HT-29 (cell line): ENCODE results near the gene FSTL4. TPM values are rescaled to one million over a fixed set of nuclear protein-coding genes. Genes with fewer than 3 reads are reported as not detected.
A peak's percentile ranks its signal among the peaks of the same experiment; 100 is the strongest.

ENCODE experiments used
- DNase-seq: peaks from one replicate; pipeline ENCODE4 v3.0.0-alpha.2; 2015; ENCODE audit warnings: low spot score
- total RNA-seq: library from RNA; depleted of rRNA; stranded (reverse); fragments of >200 nt; shearing (Covaris generic); gene quantifications from 2 replicates; pipeline ENCODE4 v1.2.3, GENCODE V29; 2014

Gene FSTL4
- total RNA-seq, 1 experiment from 2014 or later = 0.33 TPM

- no peak for DNase-seq
Observed at GRCh38 chr5:133430095-133430494, 182.2 kb downstream of the FSTL4 start.

GRCh38 chr5:133429046-133429445 is 183.3 kb downstream of the FSTL4 start:
- DNase-seq = no peak

- DNase-seq = no peak
Observed at GRCh38 chr5:133428072-133428660, 184.2 kb downstream of the FSTL4 start.

- no peak for DNase-seq
Observed at GRCh38 chr5:133427121-133427777, 185.1 kb downstream of the FSTL4 start.

- DNase-seq = no peak
Observed at GRCh38 chr5:133426264-133426663, 186.1 kb downstream of the FSTL4 start.

GRCh38 chr5:133425764-133426163 is 186.6 kb downstream of the FSTL4 start:
- DNase-seq = no peak

- DNase-seq = no peak
Observed at GRCh38 chr5:133425222-133425621, 187.1 kb downstream of the FSTL4 start.

- DNase-seq = peak; percentile 59
Observed at GRCh38 chr5:133423618-133424282, 188.6 kb downstream of the FSTL4 start.

- no peak for DNase-seq
Observed at GRCh38 chr5:133423011-133423617, 189.2 kb downstream of the FSTL4 start.

GRCh38 chr5:133421806-133422205 is 190.5 kb downstream of the FSTL4 start:
- DNase-seq = no peak

- peak; percentile 33 for DNase-seq
Observed at GRCh38 chr5:133421394-133421793, 190.9 kb downstream of the FSTL4 start.

- DNase-seq = no peak
Observed at GRCh38 chr5:133420440-133421301, 191.7 kb downstream of the FSTL4 start.

- no peak for DNase-seq
Observed at GRCh38 chr5:133415906-133416305, 196.4 kb downstream of the FSTL4 start.

GRCh38 chr5:133415506-133415905 is 196.8 kb downstream of the FSTL4 start:
- no peak for DNase-seq

GRCh38 chr5:133412661-133413060 is 199.7 kb downstream of the FSTL4 start:
- no peak for DNase-seq

GRCh38 chr5:133410335-133410828 is 202.0 kb downstream of the FSTL4 start:
- no peak for DNase-seq

GRCh38 chr5:133409210-133409674 is 203.1 kb downstream of the FSTL4 start:
- no peak for DNase-seq

- DNase-seq = no peak
Observed at GRCh38 chr5:133408322-133408721, 204.0 kb downstream of the FSTL4 start.

GRCh38 chr5:133406977-133407632 is 205.2 kb downstream of the FSTL4 start:
- DNase-seq = peak; percentile 9

- DNase-seq = no peak
Observed at GRCh38 chr5:133406208-133406976, 205.9 kb downstream of the FSTL4 start.
